ENCODE results near the gene MEGF9. TPM values are rescaled to one million over a fixed set of nuclear protein-coding genes. Genes with fewer than 3 reads are reported as not detected.

Gene MEGF9
- polyA plus RNA-seq, 3 donors, result 19.7 to 22.1 (median 20.9) TPM

DNA sequence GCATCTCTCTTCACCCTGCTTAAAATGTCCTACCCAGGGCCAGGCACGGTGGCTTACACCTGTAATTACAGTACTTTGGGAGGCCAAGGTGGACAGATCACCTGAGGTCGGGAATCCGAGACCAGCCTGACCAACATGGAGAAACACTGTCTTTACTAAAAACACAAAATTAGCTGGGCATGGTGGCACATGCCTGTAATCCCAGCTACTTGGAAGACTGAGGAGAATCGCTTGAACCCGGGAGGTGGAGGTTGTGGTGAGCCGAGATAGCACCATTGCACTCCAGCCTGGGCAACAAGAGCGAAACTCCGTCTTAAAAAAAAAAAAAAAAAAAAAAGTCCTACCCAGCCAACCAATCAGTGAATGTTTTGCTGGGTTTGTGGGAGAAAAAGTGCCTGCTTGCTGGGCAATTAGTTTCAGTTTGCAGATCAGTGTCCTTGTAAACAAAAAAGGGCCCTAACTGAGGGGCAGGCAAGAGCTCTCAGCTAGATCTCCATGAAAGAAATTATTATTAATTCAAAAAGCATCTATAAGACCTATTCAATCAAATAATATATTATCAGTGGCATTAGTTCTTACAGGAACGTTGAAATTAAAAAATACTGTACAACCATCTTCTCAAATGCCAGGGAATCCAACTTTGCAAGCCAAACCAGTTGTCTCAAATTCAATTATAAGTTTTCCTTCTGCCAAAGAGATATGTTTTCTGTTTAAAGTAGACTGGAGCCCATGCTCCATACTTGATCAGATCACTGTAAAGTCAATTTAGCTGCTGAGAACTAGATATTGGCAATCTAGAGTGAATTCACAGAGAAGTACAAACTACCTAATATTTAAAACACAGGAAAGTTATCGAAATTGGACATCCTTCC, 3.9 kb downstream of the MEGF9 start:
- no peak for DNase-seq (ENCODE audit: low read depth in 3 of 3, low spot score in 2 of 3)

- DNase-seq (ENCODE audit: low read depth in 3 of 3, low spot score in 2 of 3), result no peak
Measured at GRCh38 chr9:120708526-120709224, 5.6 kb downstream of the MEGF9 start.

DNA sequence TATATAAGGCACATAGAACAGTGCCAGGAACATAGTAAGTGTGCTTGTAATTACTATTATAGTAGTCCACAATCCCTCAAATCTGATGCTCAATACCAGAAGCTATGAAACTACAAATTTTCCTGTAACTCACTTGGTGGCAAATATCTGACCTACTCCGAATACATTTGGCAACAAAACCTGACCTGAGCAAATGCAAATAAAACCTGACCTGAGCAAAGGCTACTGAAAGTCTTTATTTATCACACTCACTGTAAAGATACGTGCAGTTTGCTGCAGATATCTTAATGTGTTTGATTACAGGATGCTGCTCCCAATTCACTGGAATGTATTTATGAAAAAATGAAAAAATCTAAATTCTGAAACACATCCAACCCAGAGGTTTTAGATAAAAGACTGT, 7.1 kb downstream of the MEGF9 start:
- no peak for DNase-seq (ENCODE audit: low read depth in 3 of 3, low spot score in 2 of 3)

- no peak for DNase-seq (ENCODE audit: low read depth in 3 of 3, low spot score in 2 of 3)
Measured at GRCh38 chr9:120705174-120705573, 9.1 kb downstream of the MEGF9 start.

DNA sequence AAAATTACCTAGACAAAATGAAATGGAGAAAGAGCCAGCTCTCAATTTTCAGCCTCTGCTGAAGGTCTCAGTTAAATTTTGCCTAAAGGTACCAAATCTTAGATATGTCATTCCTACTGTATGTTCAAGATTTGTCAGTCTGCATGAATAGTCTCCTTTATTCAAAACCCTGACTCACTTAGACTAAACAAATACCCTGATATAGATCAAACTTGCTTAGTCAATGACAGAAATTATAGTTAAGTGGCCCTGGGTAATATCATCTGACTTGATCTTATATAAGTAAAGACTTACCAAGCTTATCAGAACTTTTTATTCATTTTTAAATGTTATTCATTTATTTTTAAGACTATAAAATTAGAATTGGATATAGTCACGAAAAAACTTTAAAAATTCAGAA, 12.2 kb downstream of the MEGF9 start:
- DNase-seq (ENCODE audit: low read depth in 3 of 3, low spot score in 2 of 3), result no peak

- DNase-seq (ENCODE audit: low read depth in 3 of 3, low spot score in 2 of 3), result no peak
Measured at GRCh38 chr9:120701248-120701647, 13.0 kb downstream of the MEGF9 start.

DNA sequence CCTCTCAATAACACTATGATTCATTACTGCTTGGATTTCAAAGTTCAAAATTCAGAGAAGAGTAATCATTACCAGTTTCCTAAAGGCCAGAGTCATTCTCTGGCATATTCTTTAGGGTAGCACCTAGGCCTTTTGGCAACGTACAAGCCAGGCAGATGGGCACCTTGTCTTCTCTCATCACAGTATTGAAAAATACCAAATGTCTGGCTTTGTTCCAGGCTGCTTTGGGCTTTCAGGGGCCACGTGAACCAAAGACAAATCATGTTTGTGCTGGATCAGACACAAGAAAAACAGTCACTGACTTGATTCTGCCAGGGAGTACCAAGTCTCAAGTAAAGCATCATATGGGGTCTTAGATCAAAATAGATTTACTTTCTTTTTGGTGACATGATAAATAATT, 15.5 kb downstream of the MEGF9 start:
- no peak for DNase-seq (ENCODE audit: low read depth in 3 of 3, low spot score in 2 of 3)

GRCh38 chr9:120697448-120697847, 16.8 kb downstream of the MEGF9 start:
- no peak for DNase-seq (ENCODE audit: low read depth in 3 of 3, low spot score in 2 of 3)

DNA sequence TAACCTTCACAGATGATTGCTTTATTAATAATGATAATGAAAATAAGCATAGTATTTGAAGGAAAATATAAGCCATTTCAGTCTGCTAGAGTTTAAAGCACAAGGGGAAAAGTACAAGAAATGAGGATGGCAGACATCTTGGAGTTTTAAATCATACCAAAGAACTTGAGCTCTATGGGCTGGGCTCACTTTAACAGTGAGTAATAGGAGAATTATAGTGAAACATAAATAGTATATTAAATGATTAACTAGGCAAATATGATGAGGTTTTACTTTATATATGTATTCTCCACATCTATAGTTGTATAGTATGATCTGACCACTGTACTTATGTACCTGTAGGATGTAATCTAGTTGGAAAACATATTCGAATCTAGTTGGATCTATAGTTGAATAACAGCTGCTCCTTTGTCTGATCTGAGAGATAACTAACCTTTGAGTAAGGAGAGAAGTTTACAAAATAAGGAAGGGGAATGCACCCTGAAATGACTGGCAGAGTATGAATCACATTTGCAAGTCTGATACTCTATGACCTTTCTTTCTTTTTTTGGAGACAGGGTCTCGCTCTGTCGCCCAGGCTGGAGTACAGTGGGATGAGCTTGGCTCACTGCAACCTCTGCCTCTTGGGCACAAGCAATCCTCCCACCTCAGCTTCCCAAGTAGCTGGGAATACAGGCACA, 17.6 kb downstream of the MEGF9 start:
- DNase-seq (ENCODE audit: low read depth in 3 of 3, low spot score in 2 of 3), result no peak

DNA sequence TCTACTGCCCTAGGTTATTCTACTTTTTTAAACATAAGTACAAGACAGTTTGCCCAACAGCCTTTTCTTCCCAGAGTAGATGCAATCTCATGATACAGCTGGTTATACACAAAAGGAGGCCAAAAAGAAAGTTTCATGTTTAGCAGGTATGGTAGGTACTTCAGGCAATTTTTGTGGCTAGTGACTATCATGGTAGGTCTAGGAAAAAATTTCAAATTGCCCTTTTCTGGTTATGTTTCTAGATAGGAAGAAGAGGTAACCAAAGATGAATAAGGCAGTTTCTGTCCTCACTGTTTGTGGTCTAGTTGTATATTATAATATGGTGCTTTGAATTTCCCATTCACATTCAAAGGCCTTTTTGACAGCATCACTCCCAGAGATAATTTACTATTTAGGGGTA, 19.7 kb downstream of the MEGF9 start:
- DNase-seq (ENCODE audit: low read depth in 3 of 3, low spot score in 2 of 3), result no peak

GRCh38 chr9:120693700-120694008, 20.6 kb downstream of the MEGF9 start:
- DNase-seq (ENCODE audit: low read depth in 3 of 3, low spot score in 2 of 3), result no peak

DNA sequence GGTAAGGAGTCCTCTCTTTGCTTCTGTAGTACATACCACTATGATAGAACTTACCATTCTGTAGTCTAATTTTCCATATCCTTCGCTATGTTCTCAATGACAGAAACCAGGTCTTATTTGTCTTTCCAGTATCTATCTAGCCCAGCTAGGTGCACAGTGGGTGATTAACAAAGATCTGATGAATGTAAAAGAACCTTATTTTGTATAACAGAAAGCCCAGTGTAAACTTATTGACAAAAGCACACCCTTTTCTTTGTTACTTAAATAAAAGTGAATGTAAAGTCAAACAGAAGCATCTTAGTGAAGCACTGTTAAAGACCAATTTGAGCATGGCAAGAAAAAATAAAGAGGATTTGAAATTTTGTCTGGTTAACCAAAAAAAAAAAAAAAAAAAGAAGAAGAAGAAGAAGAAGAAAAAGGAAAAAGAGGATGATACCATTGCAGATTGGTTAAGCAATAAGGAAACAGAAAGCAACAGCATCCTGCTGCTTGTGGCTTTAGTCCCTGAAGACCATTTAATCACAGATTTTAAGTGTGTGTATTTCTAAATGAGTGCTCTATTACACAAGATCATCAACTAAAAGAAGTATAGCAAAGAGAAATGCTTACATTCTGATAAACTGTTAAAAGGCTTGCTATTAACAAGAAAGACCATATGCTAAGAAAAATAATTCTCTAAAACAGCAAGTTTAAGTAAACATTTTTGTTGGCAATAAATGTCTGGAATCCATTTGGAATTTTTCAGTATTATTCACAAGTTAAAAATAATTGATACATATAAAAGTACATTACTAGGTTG, 21.2 kb downstream of the MEGF9 start:
- DNase-seq (ENCODE audit: low read depth in 3 of 3, low spot score in 2 of 3), result no peak

DNA sequence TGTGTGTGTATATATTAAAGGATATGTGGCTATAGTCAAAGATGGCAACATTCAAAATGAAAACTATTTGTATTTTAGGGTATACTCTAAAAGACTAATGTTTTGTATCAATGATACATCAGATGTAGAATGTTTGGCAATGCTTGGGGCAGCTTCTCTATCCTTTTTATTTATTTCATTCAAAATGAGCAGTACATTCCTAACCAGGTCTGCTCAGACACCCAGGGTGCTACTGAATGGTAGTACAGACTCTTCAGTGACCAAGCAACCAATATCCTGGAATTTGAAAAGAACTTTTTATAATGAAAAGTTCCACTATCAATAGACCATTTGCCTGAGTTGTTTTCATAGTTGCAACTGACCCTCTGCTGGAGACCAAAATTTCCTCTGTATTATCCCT, 23.9 kb downstream of the MEGF9 start:
- DNase-seq (ENCODE audit: low read depth in 3 of 3, low spot score in 2 of 3), result no peak

- no peak for DNase-seq (ENCODE audit: low read depth in 3 of 3, low spot score in 2 of 3)
Measured at GRCh38 chr9:120689860-120690259, 24.4 kb downstream of the MEGF9 start.

GRCh38 chr9:120688758-120689157, 25.5 kb downstream of the MEGF9 start:
- DNase-seq (ENCODE audit: low read depth in 3 of 3, low spot score in 2 of 3), result no peak

GRCh38 chr9:120683150-120683549, 31.1 kb downstream of the MEGF9 start:
- no peak for DNase-seq (ENCODE audit: low read depth in 3 of 3, low spot score in 2 of 3)

GRCh38 chr9:120681121-120681520, 33.1 kb downstream of the MEGF9 start:
- DNase-seq (ENCODE audit: low read depth in 3 of 3, low spot score in 2 of 3), result no peak

DNA sequence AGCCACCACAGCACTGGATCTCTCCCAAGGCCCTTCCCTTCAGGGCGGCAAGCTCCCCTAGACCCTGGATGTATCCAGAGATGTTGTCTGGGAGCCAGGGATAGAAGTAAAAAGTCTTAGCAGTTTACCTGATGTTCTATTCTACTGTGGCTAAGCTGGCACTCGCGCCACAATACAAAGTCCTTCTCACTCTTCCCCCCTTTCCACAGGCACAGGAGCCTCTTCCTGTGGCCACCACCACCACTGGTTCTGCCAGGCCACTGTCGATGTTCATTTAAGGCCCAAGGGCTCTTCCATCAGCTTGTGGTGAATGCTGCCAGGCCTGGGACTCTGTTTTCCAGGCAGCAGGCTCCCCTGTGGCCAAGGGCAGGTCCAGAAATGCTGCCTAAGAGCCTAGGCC, 33.7 kb downstream of the MEGF9 start:
- no peak for DNase-seq (ENCODE audit: low read depth in 3 of 3, low spot score in 2 of 3)

GRCh38 chr9:120680161-120680560, 34.1 kb downstream of the MEGF9 start:
- no peak for DNase-seq (ENCODE audit: low read depth in 3 of 3, low spot score in 2 of 3)

DNA sequence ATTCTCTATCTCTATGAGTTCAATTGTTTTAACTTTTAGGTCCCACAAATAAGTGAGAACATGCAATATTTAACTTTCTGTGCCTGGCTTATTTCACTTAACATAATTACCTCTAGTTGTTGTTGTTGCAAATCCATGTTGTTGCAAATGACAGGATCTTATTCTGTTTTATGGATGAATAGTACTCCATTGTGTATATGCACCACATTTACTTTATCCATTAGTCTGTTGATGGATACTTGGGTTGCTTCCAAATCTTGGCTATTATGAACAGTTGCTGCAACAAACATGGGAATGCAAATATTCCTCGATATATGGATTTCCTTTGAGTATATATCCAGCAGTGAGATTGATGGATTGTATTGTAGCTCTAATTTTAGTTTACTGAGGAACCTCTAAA, 36.3 kb downstream of the MEGF9 start:
- no peak for DNase-seq (ENCODE audit: low read depth in 3 of 3, low spot score in 2 of 3)

Measured in right renal cortex interstitium (tissue), 3 donors.